Aorta (tissue), 5 donors: ENCODE data around the gene AGBL4. TPM values are rescaled to one million over a fixed set of nuclear protein-coding genes. Genes with fewer than 3 reads are reported as not detected.

Experiments used
- ATAC-seq: fragments of 200-7000 bp; cut with Tn5 transposase; one replicate; pipeline ENCODE4 v1.9.1; 2022; ENCODE audit warnings: moderate library complexity; ENCODE audit not compliant: low FRiP score
- DNase-seq, 2 donors: peaks; one replicate each; pipeline ENCODE4 v3.0.0-alpha.2; 2020
- H3K27ac ChIP-seq, 2 donors: one replicate each; pipeline ENCODE4 v1.5.1; 2013; ENCODE audit warnings: low read length in 2 of 2, mild to moderate bottlenecking in 2 of 2, moderate library complexity in 2 of 2, control low read depth in 1 of 2, inconsistent platforms in 1 of 2, low read depth in 1 of 2
- H3K27me3 ChIP-seq, 2 donors: one replicate each; pipeline ENCODE4 v1.6.1; 2013; ENCODE audit warnings: control low read depth in 1 of 2, low read length in 1 of 2, mild to moderate bottlenecking in 1 of 2, moderate library complexity in 1 of 2; ENCODE audit not compliant: insufficient read depth in 2 of 2, control insufficient read depth in 1 of 2
- H3K36me3 ChIP-seq, 2 donors: one replicate each; pipeline ENCODE4 v1.6.1; 2013; ENCODE audit warnings: control low read depth in 1 of 2, low read length in 1 of 2, mild to moderate bottlenecking in 1 of 2; ENCODE audit not compliant: insufficient read depth in 2 of 2, control insufficient read depth in 1 of 2
- H3K4me1 ChIP-seq, 2 donors: one replicate each; pipeline ENCODE4 v1.6.1; 2013; ENCODE audit warnings: low read length in 2 of 2, control low read depth in 1 of 2, mild to moderate bottlenecking in 1 of 2, moderate library complexity in 1 of 2; ENCODE audit not compliant: insufficient read depth in 2 of 2, control insufficient read depth in 1 of 2
- H3K4me3 ChIP-seq, 2 donors: one replicate each; pipeline ENCODE4 v1.5.1; 2013; ENCODE audit warnings: low read length in 2 of 2, control low read depth in 1 of 2, mild to moderate bottlenecking in 1 of 2
- H3K9me3 ChIP-seq: one replicate; pipeline ENCODE4 v1.6.1; 2013; ENCODE audit warnings: mild to moderate bottlenecking, low read length; ENCODE audit not compliant: control insufficient read depth
- WGBS, 2 donors: extraction: QIAGEN DNeasy Blood & Tissue Kit; methylation state at CpG; one replicate each; pipeline ENCODE4 v1.1.7; 2013; 5-methylcytosine and 5-hydroxymethylcytosine counted together
- intact Hi-C, 2 donors: fragments of 100-400 bp; cut with DNase I; formaldehyde crosslinking; loops; one replicate each; pipeline versions ENCODE4 v1.14.2 to v1.15.0; 2022
- polyA plus RNA-seq, 2 donors: library from polyadenylated mRNA; stranded (reverse); fragments of 200-250 nt; gene quantifications; one replicate each; pipeline ENCODE4 v1.2.3, GENCODE V29; 2013
- total RNA-seq, 2 donors: library from RNA; stranded (reverse); fragmentation: NEBNext Ultra II Directional; extraction: Animal tissue kit (Norgen Biotek cat#: 25700); gene quantifications; one replicate each; pipeline ENCODE4 v1.2.1, GENCODE V29; 2021
- donor health status: healthy with polysubstance abuse.
- donor health status: Bipolar disorder and iron deficiency.
- donor health status: DM: no; HTN: no; CAD: no.
- donor health status: DM: no; HTN: no; CAD: no.
- donor health status: DM: yes; HTN: yes; CAD: no.

AGBL4 gene
- total and polyA plus RNA-seq, 4 donors: 0.18 TPM; not detected in 3

GRCh38 chr1:48978413-48978812 lies 1045.3 kb downstream of the AGBL4 start:
- DNase-seq (no peak), ATAC-seq (no peak)
- no peaks in the 10 kb centered on the region for H3K27me3 ChIP-seq
- H3K36me3 ChIP-seq: no peaks in the 10 kb centered on the region
- H3K27ac ChIP-seq: no peak overlapping the region
- H3K4me1 ChIP-seq: no peaks in the 10 kb centered on the region
- no peak overlapping the region for H3K4me3 ChIP-seq
- intact Hi-C loops: no loop called here
- H3K9me3 ChIP-seq: no peaks in the 10 kb centered on the region
- 61 to 68% methylated on average over 2 of the region's 2 CpGs for WGBS, 2 donors

DNA sequence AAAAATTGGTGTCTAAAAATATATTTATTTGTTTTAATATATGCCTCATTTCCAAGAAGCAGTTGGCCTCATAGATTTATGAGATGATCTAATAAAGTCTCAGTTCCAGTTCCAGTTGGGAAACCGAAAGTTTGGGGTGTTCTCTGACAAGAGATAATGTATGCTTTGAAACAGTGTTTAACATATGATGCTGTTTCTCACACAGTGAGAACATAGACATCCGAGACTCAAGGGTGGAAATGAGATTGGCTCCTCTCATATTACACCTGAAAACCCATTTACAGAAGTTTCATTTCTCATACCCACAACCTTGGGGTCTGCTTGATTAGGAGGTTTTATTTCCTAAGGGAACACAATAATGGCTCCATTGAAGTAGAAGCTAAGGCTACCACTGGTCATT lies 1046.5 kb downstream of the AGBL4 start:
- WGBS, 2 donors: 69 to 72% methylated on average over 2 of the region's 2 CpGs
- no peak for ATAC-seq
- intact Hi-C loops: no loop called here

GRCh38 chr1:48969971-48970370 lies 1053.8 kb downstream of the AGBL4 start:
- no peak overlapping the region for H3K4me3 ChIP-seq
- no peaks in the 10 kb centered on the region for H3K27me3 ChIP-seq
- no peaks in the 10 kb centered on the region for H3K36me3 ChIP-seq
- H3K9me3 ChIP-seq: no peaks in the 10 kb centered on the region
- ATAC-seq (no peak), DNase-seq (no peak)
- no peak overlapping the region for H3K27ac ChIP-seq
- 25 to 30% methylated on average over 1 of the region's 1 CpG for WGBS, 2 donors
- no peaks in the 10 kb centered on the region for H3K4me1 ChIP-seq
- intact Hi-C loops: no loop called here

More for the DNA sequence above, 1046.5 kb downstream of the AGBL4 start:
- Histone ChIP-seq H3K9me3 (no peaks in the 10 kb centered on the region), H3K4me1 (no peaks in the 10 kb centered on the region), H3K36me3 (no peaks in the 10 kb centered on the region), H3K27me3 (no peaks in the 10 kb centered on the region), H3K4me3 (no peak overlapping the region), H3K27ac (no peak overlapping the region)
- DNase-seq: no peak

GRCh38 chr1:48967318-48967717 lies 1056.4 kb downstream of the AGBL4 start:
- no peaks in the 10 kb centered on the region for H3K27me3 ChIP-seq
- no peaks in the 10 kb centered on the region for H3K9me3 ChIP-seq
- intact Hi-C loops: no loop called here
- no peak overlapping the region for H3K27ac ChIP-seq
- no peaks in the 10 kb centered on the region for H3K4me1 ChIP-seq
- 57 to 67% methylated on average over 3 of the region's 3 CpGs for WGBS, 2 donors
- no peaks in the 10 kb centered on the region for H3K36me3 ChIP-seq
- DNase-seq (no peak), ATAC-seq (no peak)
- no peak overlapping the region for H3K4me3 ChIP-seq

DNA sequence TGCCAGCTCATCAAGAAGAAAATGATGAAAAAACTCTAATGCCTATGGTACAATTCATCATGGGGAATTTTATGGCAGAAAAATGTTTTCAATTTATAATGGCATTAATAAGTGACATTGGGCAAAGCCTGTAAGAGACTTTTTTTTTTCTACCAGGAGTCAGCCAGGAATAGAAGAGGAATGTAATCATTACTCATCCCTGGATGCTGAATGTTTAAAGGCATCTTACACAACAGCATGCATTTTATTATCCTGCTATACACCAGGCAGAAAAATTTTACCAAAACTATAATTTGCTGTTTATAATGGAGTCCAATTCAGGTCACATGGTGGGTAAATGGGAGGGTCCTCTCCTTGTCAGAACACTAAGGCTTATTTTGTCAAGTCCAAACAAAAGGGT lies 1057.2 kb downstream of the AGBL4 start:
- Histone ChIP-seq H3K36me3 (no peaks in the 10 kb centered on the region), H3K27me3 (no peaks in the 10 kb centered on the region), H3K4me1 (no peaks in the 10 kb centered on the region), H3K9me3 (no peaks in the 10 kb centered on the region), H3K27ac (no peak overlapping the region), H3K4me3 (no peak overlapping the region)
- intact Hi-C loops: no loop called here
- DNase-seq: no peak
- no peak for ATAC-seq

- no peak for DNase-seq
- H3K27ac ChIP-seq: no peak overlapping the region
- intact Hi-C loops: no loop called here
Measured at GRCh38 chr1:48960320-48960719, 1063.4 kb downstream of the AGBL4 start.

DNA sequence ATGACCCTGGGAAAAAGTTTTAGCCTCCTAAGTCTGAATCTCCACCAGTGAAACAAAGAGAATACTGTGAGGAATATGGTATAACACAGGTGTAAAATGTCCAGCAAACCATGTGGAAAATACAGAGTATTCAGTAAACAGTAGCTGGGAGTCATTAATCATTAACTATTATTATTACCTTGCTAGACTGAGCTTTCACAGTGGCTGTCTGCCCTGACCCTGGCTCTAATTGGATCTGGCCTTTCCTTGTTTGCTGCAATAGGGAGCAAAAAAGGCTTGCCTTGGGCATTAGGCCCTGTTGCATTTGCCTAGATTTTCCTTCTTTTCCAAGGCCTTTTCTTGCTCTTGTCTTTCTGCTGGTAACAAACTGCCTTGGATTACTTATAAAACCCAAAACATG lies 1068.0 kb downstream of the AGBL4 start:
- DNase-seq (no peak), ATAC-seq (no peak)
- Histone ChIP-seq H3K27me3 (no peaks in the 10 kb centered on the region), H3K9me3 (no peaks in the 10 kb centered on the region), H3K27ac (no peak overlapping the region), H3K4me3 (no peak overlapping the region), H3K36me3 (no peaks in the 10 kb centered on the region), H3K4me1 (no peaks in the 10 kb centered on the region)
- intact Hi-C loops: no loop called here

More at GRCh38 chr1:48960320-48960719, 1063.4 kb downstream of the AGBL4 start:
- no peaks in the 10 kb centered on the region for H3K36me3 ChIP-seq
- no peaks in the 10 kb centered on the region for H3K27me3 ChIP-seq
- no peaks in the 10 kb centered on the region for H3K9me3 ChIP-seq
- no peaks in the 10 kb centered on the region for H3K4me1 ChIP-seq
- no peak overlapping the region for H3K4me3 ChIP-seq
- no peak for ATAC-seq

DNA sequence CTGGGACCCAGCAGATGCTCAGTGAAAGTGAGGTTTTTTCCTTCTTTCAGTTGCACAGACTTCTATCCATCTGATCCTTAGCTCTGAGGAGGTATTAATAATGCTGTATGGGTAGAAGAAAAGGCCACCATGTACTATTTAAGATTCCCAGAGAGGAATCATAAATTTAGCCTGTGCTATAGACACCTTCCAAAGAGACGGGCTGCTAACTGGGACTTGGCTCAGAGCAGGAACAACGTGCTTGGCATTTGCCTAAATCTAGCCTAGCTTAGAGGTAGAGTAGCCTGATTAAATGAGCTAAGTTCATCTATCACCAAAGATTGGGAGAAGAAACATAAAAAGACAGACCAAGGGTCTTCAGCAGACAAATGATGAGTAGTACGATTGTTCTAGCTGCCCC lies 1070.1 kb downstream of the AGBL4 start:
- Histone ChIP-seq H3K4me3 (no peak overlapping the region), H3K27ac (no peak overlapping the region), H3K36me3 (no peaks in the 10 kb centered on the region), H3K4me1 (no peaks in the 10 kb centered on the region), H3K27me3 (no peaks in the 10 kb centered on the region), H3K9me3 (no peaks in the 10 kb centered on the region)
- no peak for ATAC-seq
- intact Hi-C loops: no loop called here
- WGBS, 2 donors: 81 to 88% methylated on average over 3 of the region's 3 CpGs
- no peak for DNase-seq

- H3K9me3 ChIP-seq: peaks cover 1% of the 10 kb centered on the region
- DNase-seq (no peak), ATAC-seq (no peak)
- no peak overlapping the region for H3K4me3 ChIP-seq
- H3K27ac ChIP-seq: no peak overlapping the region
- no peaks in the 10 kb centered on the region for H3K27me3 ChIP-seq
- no peaks in the 10 kb centered on the region for H3K36me3 ChIP-seq
- intact Hi-C loops: no loop called here
- no peaks in the 10 kb centered on the region for H3K4me1 ChIP-seq
- WGBS, 2 donors: 72 to 79% methylated on average over 1 of the region's 1 CpG
Measured at GRCh38 chr1:48948562-48948961, 1075.2 kb downstream of the AGBL4 start.
